Panc1 (cell line): ENCODE data around the gene ZBTB7C. TPM values are rescaled to one million over a fixed set of nuclear protein-coding genes. Genes with fewer than 3 reads are reported as not detected.

Source experiments
- ATAC-seq: fragments of 200-7000 bp; cut with Tn5 transposase; 2 replicates; pipeline ENCODE4 v1.9.1; 2020; ENCODE audit warnings: mild to moderate bottlenecking, moderate library complexity
- BruUV-seq: library from RNA; stranded (reverse); fragments of 400-500 nt; replicated peaks from 2 replicates; lab custom pipeline; 2021; lab: Mats Ljungman, UMichigan
- CTCF ChIA-PET: fragments of 300-600 bp; sonication (Branson Sonifier 250); formaldehyde crosslinking; loops from one replicate; lab custom pipeline; 2022; ENCODE audit warnings: antibody characterized with exemption; lab: Charles Lee
- POLR2A ChIA-PET: fragments of 300-600 bp; sonication (Branson Sonifier 250); formaldehyde crosslinking; loops from one replicate; lab custom pipeline; 2022; ENCODE audit warnings: antibody characterized with exemption; lab: Charles Lee
- DNase-seq: peaks from one replicate; pipeline ENCODE4 v3.0.0-alpha.2; 2010; ENCODE audit warnings: low read depth, low spot score
- H3K27ac ChIP-seq: 2 replicates; pipeline ENCODE4 v1.5.1; 2011; ENCODE audit warnings: mild to moderate bottlenecking, low read length, inconsistent platforms
- H3K27me3 ChIP-seq: fragments of 200-500 bp; sonication (Bioruptor generic); 2 replicates; pipeline ENCODE4 v1.6.0; 2014; ENCODE audit warnings: low read length, inconsistent platforms; ENCODE audit not compliant: control insufficient read depth, insufficient read depth
- H3K36me3 ChIP-seq: fragments of 200-500 bp; sonication (Bioruptor generic); 2 replicates; pipeline ENCODE4 v1.5.1; 2014; ENCODE audit warnings: inconsistent platforms, mild to moderate bottlenecking, low read length, moderate library complexity; ENCODE audit not compliant: control insufficient read depth, insufficient read depth
- H3K4me1 ChIP-seq: 2 replicates; pipeline ENCODE4 v1.5.1; 2011; ENCODE audit warnings: inconsistent platforms, mild to moderate bottlenecking, low read length, moderate library complexity; ENCODE audit not compliant: control insufficient read depth, insufficient read depth
- H3K4me3 ChIP-seq, 2 experiments: 2 replicates each; pipeline ENCODE4 v1.5.1; 2011 to 2012; ENCODE audit warnings: low read depth in 2 of 2, low read length in 2 of 2, mild to moderate bottlenecking in 2 of 2, inconsistent platforms in 1 of 2, moderate library complexity in 1 of 2
- H3K9me3 ChIP-seq: fragments of 200-500 bp; sonication (Bioruptor generic); 2 replicates; pipeline ENCODE4 v1.5.1; 2014; ENCODE audit warnings: low read depth, mild to moderate bottlenecking, inconsistent platforms, low read length, moderate library complexity; ENCODE audit not compliant: control insufficient read depth, insufficient read depth
- POLR2AphosphoS5 ChIP-seq: IDR thresholded peaks from 2 replicates; pipeline ENCODE4 v1.6.1; 2012; ENCODE audit warnings: mild to moderate bottlenecking, low read depth, low read length, moderate library complexity
- SIN3A ChIP-seq: IDR thresholded peaks from 2 replicates; pipeline ENCODE4 v1.6.1; 2012; ENCODE audit warnings: low read depth, mild to moderate bottlenecking, low read length, moderate library complexity, borderline replicate concordance; ENCODE audit not compliant: insufficient read depth
- TCF7L2 ChIP-seq: IDR thresholded peaks from 2 replicates; pipeline ENCODE4 v1.6.1; 2011; ENCODE audit warnings: mild to moderate bottlenecking, low read depth, low read length, inconsistent platforms
- in situ Hi-C: cut with HindIII; loops from 2 replicates; pipeline ENCODE4 v1.10.0; 2016; ENCODE audit warnings: low sequenced_read_pairs, low pct_unique_long_range_greater_than_20kb
- intact Hi-C: fragments of 100-400 bp; cut with micrococcal nuclease; formaldehyde crosslinking; loops from one replicate; pipeline ENCODE4 v1.10.0; 2022; ENCODE audit not compliant: unreplicated experiment
- total RNA-seq: library from RNA; stranded (reverse); gene quantifications from one replicate; pipeline ENCODE4 v1.2.1, GENCODE V29; 2021; ENCODE audit not compliant: unreplicated experiment
- TF ChIP-seq, protein P1 (sequence below): fragments of 450-650 bp; IDR thresholded peaks from 2 replicates; pipeline ENCODE4 v1.5.1; 2017; ENCODE audit warnings: mild to moderate bottlenecking
- TF ChIP-seq, protein P2 (sequence below), 2 experiments: IDR thresholded peaks; 2 replicates each; pipeline ENCODE4 v1.6.1; 2011 to 2012; ENCODE audit warnings: low read depth in 2 of 2, control low read depth in 1 of 2, low read length in 1 of 2, mild to moderate bottlenecking in 1 of 2, moderate library complexity in 1 of 2; ENCODE audit not compliant: insufficient read depth in 1 of 2

ZBTB7C gene
- total RNA-seq, 1 experiment from 2014 or later, result 0.03 TPM

DNA sequence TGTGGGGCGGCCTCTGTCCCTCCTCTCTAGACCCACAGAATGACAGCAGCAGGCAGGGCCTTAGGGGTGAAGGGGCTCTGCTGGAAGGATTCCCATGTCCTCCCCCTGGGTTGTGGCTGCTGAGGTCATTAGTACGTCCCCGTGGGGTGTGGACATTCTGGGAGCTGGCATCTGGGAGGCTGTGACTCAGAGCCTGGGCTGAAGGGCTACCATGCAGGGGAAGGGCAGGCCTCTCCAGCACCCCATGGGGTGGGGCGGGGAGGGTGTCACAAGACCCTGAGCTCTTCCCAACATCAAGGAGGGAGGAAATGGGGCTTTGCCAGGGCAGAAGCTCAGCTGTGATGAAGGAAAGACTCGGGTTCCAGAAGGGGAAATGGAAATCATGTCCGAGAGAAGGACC lies 373.0 kb downstream of the ZBTB7C start:
- in situ Hi-C loops, result no loop called here
- TF ChIP-seq TCF7L2 (no peak), POLR2AphosphoS5 (no peak), SIN3A (no peak)
- TF ChIP-seq, protein P1, sequence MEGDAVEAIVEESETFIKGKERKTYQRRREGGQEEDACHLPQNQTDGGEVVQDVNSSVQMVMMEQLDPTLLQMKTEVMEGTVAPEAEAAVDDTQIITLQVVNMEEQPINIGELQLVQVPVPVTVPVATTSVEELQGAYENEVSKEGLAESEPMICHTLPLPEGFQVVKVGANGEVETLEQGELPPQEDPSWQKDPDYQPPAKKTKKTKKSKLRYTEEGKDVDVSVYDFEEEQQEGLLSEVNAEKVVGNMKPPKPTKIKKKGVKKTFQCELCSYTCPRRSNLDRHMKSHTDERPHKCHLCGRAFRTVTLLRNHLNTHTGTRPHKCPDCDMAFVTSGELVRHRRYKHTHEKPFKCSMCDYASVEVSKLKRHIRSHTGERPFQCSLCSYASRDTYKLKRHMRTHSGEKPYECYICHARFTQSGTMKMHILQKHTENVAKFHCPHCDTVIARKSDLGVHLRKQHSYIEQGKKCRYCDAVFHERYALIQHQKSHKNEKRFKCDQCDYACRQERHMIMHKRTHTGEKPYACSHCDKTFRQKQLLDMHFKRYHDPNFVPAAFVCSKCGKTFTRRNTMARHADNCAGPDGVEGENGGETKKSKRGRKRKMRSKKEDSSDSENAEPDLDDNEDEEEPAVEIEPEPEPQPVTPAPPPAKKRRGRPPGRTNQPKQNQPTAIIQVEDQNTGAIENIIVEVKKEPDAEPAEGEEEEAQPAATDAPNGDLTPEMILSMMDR, result no peak
- TF ChIP-seq, protein P2, sequence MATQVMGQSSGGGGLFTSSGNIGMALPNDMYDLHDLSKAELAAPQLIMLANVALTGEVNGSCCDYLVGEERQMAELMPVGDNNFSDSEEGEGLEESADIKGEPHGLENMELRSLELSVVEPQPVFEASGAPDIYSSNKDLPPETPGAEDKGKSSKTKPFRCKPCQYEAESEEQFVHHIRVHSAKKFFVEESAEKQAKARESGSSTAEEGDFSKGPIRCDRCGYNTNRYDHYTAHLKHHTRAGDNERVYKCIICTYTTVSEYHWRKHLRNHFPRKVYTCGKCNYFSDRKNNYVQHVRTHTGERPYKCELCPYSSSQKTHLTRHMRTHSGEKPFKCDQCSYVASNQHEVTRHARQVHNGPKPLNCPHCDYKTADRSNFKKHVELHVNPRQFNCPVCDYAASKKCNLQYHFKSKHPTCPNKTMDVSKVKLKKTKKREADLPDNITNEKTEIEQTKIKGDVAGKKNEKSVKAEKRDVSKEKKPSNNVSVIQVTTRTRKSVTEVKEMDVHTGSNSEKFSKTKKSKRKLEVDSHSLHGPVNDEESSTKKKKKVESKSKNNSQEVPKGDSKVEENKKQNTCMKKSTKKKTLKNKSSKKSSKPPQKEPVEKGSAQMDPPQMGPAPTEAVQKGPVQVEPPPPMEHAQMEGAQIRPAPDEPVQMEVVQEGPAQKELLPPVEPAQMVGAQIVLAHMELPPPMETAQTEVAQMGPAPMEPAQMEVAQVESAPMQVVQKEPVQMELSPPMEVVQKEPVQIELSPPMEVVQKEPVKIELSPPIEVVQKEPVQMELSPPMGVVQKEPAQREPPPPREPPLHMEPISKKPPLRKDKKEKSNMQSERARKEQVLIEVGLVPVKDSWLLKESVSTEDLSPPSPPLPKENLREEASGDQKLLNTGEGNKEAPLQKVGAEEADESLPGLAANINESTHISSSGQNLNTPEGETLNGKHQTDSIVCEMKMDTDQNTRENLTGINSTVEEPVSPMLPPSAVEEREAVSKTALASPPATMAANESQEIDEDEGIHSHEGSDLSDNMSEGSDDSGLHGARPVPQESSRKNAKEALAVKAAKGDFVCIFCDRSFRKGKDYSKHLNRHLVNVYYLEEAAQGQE (IDR thresholded peaks at IDR 0.05; ENCODE audit: insufficient read depth in 1 of 2, low read depth in 2 of 2, low read length in 1 of 2), result no peak
- Histone ChIP-seq H3K9me3 (no peaks in the 10 kb centered on the region), H3K27me3 (no peaks in the 10 kb centered on the region), H3K4me3 (no peak overlapping the region), H3K27ac (no peak overlapping the region), H3K36me3 (no peaks in the 10 kb centered on the region), H3K4me1 (no peaks in the 10 kb centered on the region)
- CTCF ChIA-PET, result no interaction called here
- DNase-seq (no peak), ATAC-seq (no peak)
- intact Hi-C loops, result no loop called here
- BruUV-seq, result no TSS peak
- POLR2A ChIA-PET, result no interaction called here

DNA sequence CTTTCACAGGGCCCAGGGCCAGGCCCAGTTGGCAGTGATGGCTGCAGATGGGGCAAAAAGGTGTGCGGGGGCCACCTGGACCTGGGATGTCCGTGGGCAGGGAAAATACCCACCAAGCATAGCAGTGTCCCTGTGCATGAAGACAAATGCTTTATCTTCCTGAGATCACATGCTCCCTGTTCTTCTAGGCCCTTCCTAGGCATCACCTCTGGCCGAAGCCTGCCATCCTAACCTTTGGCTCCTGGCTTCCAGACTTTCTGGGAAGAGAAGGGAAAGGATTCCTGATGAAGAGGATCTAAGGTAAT lies 373.7 kb downstream of the ZBTB7C start:
- in situ Hi-C loops (no loop called here), intact Hi-C loops (no loop called here)
- ATAC-seq (no peak), DNase-seq (no peak)
- H3K27me3 ChIP-seq, result no peaks in the 10 kb centered on the region
- no peak for TF ChIP-seq POLR2AphosphoS5
- no peak for TF ChIP-seq TCF7L2
- TF ChIP-seq, protein P2 (IDR thresholded peaks at IDR 0.05; ENCODE audit: insufficient read depth in 1 of 2, low read depth in 2 of 2, low read length in 1 of 2), result no peak
- TF ChIP-seq SIN3A, result no peak
- TF ChIP-seq, protein P1, result no peak
- BruUV-seq, result no TSS peak
- no peak overlapping the region for H3K4me3 ChIP-seq
- H3K27ac ChIP-seq, result no peak overlapping the region
- H3K9me3 ChIP-seq, result no peaks in the 10 kb centered on the region
- POLR2A ChIA-PET, result no interaction called here
- no peaks in the 10 kb centered on the region for H3K4me1 ChIP-seq
- no peaks in the 10 kb centered on the region for H3K36me3 ChIP-seq
- CTCF ChIA-PET, result no interaction called here
